ENCODE measurements around the gene RNF111.

DNA sequence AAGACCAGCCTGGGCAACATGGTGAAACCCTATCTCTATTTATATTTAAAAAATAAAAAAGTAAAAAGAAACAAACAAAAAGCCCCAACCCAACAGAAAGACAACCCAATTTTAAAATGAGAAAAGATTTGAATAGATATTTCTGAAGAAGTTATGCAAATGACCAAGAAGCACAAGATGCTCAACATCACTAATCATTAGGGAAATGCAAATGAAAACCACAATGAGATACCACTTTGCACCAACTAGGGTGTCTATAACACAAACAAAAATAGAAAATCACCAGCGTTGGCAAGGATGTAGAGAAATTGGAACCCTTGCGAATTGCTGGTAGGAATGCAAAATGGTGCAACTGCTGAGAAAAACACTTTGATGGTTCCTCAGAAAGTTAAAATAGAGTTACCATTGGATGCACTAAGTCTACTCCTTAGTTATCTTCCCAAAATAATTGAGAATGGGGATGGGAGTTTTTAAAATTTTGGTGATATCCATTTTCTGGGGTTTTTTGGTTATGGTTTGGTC is 71.7 kb downstream of the RNF111 start:
- TF ChIP-seq, protein P1, sequence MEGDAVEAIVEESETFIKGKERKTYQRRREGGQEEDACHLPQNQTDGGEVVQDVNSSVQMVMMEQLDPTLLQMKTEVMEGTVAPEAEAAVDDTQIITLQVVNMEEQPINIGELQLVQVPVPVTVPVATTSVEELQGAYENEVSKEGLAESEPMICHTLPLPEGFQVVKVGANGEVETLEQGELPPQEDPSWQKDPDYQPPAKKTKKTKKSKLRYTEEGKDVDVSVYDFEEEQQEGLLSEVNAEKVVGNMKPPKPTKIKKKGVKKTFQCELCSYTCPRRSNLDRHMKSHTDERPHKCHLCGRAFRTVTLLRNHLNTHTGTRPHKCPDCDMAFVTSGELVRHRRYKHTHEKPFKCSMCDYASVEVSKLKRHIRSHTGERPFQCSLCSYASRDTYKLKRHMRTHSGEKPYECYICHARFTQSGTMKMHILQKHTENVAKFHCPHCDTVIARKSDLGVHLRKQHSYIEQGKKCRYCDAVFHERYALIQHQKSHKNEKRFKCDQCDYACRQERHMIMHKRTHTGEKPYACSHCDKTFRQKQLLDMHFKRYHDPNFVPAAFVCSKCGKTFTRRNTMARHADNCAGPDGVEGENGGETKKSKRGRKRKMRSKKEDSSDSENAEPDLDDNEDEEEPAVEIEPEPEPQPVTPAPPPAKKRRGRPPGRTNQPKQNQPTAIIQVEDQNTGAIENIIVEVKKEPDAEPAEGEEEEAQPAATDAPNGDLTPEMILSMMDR (IDR thresholded peaks at IDR 0.05): no peak
- no peak for TF ChIP-seq POLR2A (IDR thresholded peaks at IDR 0.05)
- TF ChIP-seq POLR2AphosphoS5 (IDR thresholded peaks at IDR 0.05): no peak

Measured in prostate gland (tissue), 2 donors.